Measurements from ENCODE around the gene ZNF723.
"Not testable (repeated sequence)": the region's sequence is repeated elsewhere in the genome, so short reads cannot be mapped to it uniquely, and the experiment has no call there.

Gene ZNF723

DNA sequence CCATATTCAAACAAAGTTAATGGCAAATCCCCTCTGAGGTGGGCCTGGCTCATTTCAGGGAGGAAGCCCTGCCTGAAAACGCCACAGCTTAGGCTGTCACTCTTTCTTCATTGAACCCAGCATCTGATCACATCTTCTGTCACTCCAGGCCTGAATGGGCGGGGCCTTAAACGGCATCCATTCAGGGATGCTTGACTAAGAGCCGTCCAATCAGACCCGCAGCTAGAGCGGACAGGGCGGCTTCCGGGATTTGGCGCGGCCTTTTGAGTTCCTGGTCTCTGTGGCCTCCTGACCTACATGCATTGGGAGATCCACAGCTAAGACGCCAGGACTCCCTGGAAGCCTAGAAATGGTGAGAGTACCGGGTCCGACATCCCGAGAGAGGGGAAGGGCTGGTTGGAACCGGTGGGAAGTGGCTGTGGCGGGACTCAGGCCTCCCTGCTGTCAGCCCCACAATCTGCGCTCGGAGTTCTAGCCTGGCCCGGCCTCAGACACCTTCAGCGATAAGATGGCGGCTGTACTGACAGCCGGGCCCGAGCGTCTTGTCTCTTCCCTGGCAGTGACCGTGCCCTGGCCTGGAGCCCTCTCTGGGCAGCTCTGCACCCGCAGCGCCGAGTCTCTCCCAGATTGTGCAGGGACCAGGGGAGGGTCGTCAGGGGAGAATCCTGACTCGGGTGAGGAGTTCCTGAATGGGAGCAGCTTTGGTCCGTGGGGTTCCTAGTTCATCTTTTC, at the start of gene ZNF723:
ZNF723 (plus strand) TSS at position 261 of the 732 bp plus-strand sequence; CDS start at position 350, 89 bp downstream.
- DNase-seq: no peak
- in situ Hi-C loops (cut with HindIII; ENCODE audit: low pct_ligation_motif_present, low pct_unique_long_range_greater_than_20kb, low sequenced_read_pairs): no loop called here

DNA sequence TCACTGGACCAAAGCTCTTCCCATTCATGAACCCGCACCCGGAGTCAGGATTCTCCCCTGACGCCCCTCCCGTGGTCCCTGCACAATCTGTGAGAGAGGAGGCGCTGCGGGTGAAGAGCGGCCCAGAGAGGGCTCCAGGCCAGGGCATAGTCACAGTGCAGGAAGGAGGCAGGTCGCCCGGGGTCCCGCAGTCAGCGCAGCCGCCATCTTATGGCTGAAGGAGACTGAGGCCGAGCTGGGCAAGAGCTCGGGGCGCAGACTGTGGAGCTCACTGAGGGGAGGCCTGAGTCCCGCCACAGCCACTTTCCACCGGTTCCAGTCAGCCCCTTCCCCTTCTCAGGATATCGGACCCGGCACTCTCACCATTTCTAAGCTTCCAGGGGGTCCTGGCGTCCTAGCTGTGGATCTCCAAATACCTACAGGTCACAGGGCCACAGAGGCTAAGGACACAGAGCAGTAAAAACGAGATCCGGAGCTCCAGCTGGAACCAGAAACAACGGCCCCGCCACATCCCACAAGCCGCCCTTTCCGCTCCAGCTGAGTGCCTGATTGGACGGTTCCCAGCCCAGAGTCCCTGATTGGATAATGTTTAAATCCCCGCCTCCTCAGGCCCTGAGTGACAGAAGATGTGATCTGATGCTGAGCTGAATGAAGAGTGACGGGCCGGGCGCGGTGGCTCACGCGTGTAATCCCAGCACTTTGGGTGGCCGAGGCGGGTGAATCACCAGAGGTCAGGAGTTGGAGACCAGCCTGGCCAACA, 48.3 kb upstream of the ZNF723 start, which contains the start of gene ZNF99:
ZNF99 (minus strand) TSS at position 501 of the 760 bp plus-strand sequence; CDS start at position 366, 135 bp downstream.
- in situ Hi-C loops (cut with HindIII; ENCODE audit: low pct_ligation_motif_present, low pct_unique_long_range_greater_than_20kb, low sequenced_read_pairs): no loop called here
- no peak for DNase-seq

GRCh38 chr19:22792863-22793262, 39.2 kb upstream of the ZNF723 start:
- in situ Hi-C loops (cut with HindIII; ENCODE audit: low pct_ligation_motif_present, low pct_unique_long_range_greater_than_20kb, low sequenced_read_pairs); DNase-seq: not testable (repeated sequence)

GRCh38 chr19:22797040-22797439, 35.1 kb upstream of the ZNF723 start:
- no peak for DNase-seq

DNA sequence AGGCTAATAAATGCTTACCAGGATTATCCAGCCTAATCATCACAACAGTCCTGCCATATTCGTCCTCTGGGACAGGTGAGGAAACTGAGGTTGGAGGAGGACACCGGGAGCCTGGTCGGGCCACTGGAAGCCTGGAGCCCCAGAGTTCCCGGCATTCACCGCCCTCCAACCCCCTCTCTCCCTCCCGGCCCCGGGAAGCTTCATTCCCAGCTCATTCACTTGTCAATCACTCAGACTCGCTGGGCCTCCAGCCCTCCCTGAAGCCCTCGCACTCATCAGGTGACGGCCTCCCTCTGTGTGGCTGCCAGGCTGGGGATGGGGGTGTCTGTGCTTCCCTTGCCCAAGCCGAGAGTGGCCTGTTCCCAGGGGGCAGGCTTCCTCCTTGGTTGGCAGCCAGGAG, 25.7 kb upstream of the ZNF723 start:
- DNase-seq: no peak
- in situ Hi-C loops (cut with HindIII; ENCODE audit: low pct_ligation_motif_present, low pct_unique_long_range_greater_than_20kb, low sequenced_read_pairs): no loop called here

More at GRCh38 chr19:22797040-22797439, 35.1 kb upstream of the ZNF723 start:
- in situ Hi-C loops (cut with HindIII; ENCODE audit: low pct_ligation_motif_present, low pct_unique_long_range_greater_than_20kb, low sequenced_read_pairs): no loop called here

GRCh38 chr19:22807061-22807835, 24.8 kb upstream of the ZNF723 start:
- DNase-seq: no peak
- in situ Hi-C loops (cut with HindIII; ENCODE audit: low pct_ligation_motif_present, low pct_unique_long_range_greater_than_20kb, low sequenced_read_pairs): no loop called here

- in situ Hi-C loops (cut with HindIII; ENCODE audit: low pct_ligation_motif_present, low pct_unique_long_range_greater_than_20kb, low sequenced_read_pairs): no loop called here
Measured at GRCh38 chr19:22814124-22814523, 18.0 kb upstream of the ZNF723 start.

DNA sequence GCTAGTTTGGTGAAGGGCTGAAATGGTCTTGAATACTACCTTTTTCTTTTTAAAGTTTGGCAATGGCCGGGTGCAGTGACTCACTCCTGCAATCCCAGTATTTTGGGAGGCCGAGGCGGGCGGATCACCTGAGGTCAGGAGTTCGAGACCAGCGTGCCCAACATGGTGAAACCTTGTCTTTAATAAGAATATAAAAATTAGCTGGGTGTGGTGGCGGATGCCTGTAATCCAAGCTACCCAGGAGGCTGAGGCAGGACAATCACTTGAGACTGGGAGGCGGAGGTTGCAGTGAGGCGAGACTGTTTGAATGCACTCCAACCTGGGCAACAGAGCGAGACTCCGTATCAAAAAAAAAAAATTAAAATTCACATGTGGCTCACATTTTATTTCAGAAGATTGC, 880 bp upstream of the ZNF723 start:
- in situ Hi-C loops (cut with HindIII; ENCODE audit: low pct_ligation_motif_present, low pct_unique_long_range_greater_than_20kb, low sequenced_read_pairs): no loop called here
- DNase-seq: no peak

More at GRCh38 chr19:22814124-22814523, 18.0 kb upstream of the ZNF723 start:
- no peak for DNase-seq

GRCh38 chr19:22857713-22858320, 25.7 kb downstream of the ZNF723 start:
- in situ Hi-C loops (cut with HindIII; ENCODE audit: low pct_ligation_motif_present, low pct_unique_long_range_greater_than_20kb, low sequenced_read_pairs); DNase-seq: not testable (repeated sequence)

- peak; percentile 35 for DNase-seq
- in situ Hi-C loops (cut with HindIII; ENCODE audit: low pct_ligation_motif_present, low pct_unique_long_range_greater_than_20kb, low sequenced_read_pairs): no loop called here
Measured at GRCh38 chr19:22882797-22883196, 50.7 kb downstream of the ZNF723 start.

GRCh38 chr19:22893855-22894270, 61.8 kb downstream of the ZNF723 start:
- no peak for DNase-seq
- in situ Hi-C loops (cut with HindIII; ENCODE audit: low pct_ligation_motif_present, low pct_unique_long_range_greater_than_20kb, low sequenced_read_pairs): no loop called here

- DNase-seq: no peak
- in situ Hi-C loops (cut with HindIII; ENCODE audit: low pct_ligation_motif_present, low pct_unique_long_range_greater_than_20kb, low sequenced_read_pairs): no loop called here
Measured at GRCh38 chr19:22901431-22902130, 69.5 kb downstream of the ZNF723 start.
